ENCODE results near the gene RHOU. TPM values are rescaled to one million over a fixed set of nuclear protein-coding genes. Genes with fewer than 3 reads are reported as not detected.

Gene RHOU
- polyA plus RNA-seq, 1 experiment = 1.6 TPM

DNA sequence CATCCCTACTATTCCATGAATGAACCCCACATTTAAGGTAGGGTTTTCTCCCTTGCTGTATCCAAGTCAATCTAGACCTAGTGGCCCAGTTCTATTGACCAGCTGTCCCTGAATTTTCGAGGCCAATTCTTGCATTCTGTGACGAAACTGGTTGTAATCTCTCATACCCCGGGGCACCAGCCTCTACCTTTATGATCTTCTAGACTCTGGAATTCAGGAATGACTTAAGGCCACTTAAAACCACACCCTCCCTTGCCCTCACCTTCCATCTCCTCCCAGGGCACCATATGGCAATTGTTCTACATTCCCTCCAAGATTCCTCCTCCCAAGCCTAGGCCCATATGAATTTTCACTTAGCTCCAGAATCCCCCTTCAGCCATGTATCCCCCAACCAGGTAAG, 48.9 kb downstream of the RHOU start:
- H3K4me3 ChIP-seq (ENCODE audit: low read depth, low read length) = no peak overlapping the region
- H3K27ac ChIP-seq (ENCODE audit: low read depth, low read length) = no peak overlapping the region
- peaks cover 2% of the 10 kb centered on the region for H3K27me3 ChIP-seq (ENCODE audit: control insufficient read depth, insufficient read depth, low read length)
- H3K9me3 ChIP-seq (ENCODE audit: control insufficient read depth, insufficient read depth, low read length) = no peaks in the 10 kb centered on the region; the same call in 1 of the 2 replicates
- CTCF ChIA-PET = no interaction called here
- POLR2A ChIA-PET = no interaction called here
- no peak for DNase-seq (ENCODE audit: low read depth, low spot score)
- TF ChIP-seq, protein P1, sequence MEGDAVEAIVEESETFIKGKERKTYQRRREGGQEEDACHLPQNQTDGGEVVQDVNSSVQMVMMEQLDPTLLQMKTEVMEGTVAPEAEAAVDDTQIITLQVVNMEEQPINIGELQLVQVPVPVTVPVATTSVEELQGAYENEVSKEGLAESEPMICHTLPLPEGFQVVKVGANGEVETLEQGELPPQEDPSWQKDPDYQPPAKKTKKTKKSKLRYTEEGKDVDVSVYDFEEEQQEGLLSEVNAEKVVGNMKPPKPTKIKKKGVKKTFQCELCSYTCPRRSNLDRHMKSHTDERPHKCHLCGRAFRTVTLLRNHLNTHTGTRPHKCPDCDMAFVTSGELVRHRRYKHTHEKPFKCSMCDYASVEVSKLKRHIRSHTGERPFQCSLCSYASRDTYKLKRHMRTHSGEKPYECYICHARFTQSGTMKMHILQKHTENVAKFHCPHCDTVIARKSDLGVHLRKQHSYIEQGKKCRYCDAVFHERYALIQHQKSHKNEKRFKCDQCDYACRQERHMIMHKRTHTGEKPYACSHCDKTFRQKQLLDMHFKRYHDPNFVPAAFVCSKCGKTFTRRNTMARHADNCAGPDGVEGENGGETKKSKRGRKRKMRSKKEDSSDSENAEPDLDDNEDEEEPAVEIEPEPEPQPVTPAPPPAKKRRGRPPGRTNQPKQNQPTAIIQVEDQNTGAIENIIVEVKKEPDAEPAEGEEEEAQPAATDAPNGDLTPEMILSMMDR (IDR thresholded peaks at IDR 0.05; ENCODE audit: low read depth, low read length) = no peak

DNA sequence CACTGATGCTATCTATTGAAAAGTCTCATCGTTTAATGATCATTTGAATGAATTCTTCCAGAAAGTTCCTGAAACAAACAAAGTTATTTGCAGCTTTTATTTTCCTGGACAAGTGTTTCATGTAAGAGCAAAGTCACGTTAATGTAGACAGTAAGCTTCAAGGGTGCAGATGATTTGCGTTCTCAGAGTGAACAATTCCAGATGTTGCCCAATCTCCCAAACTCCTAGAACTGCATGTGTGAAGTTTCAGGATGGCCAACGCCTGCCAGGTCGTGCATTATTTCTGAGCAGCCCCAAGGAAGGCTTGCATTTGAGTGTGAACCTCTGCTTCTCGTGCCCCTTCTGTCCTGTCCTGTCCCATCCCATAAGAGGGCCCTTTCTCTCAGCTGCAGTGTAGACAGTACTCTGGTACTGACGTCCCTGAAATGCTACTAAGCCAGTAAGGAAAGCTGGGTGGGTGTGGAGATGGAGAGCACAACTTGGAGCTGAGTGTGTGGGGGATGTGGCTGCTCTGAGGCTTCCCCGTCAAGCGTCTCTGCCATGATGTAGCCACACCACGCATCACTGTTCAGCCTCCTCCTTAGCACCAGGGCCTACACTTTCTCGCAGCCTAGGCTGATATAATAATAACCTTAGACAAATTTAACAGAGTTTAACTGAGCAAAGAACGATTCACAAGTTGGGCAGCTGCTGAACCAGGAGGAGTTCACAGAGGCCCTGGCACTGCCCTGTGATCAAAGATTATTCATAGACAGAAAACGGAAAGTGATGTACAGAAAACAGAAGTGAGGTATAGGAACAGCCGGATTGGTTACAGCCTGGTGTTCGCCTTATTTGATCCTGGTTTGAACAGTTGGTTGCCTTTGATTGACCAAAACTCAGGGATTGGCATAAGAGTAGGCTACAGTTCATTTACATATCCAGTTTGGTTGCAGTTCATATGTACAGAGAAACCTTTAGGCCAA, 50.4 kb downstream of the RHOU start:
- no peak overlapping the region for H3K4me3 ChIP-seq (ENCODE audit: low read depth, low read length)
- no peak for DNase-seq (ENCODE audit: low read depth, low spot score)
- ChIA-PET CTCF (interaction anchor here (0.7 kb wide), 1 partner anchor 248 kb away, joined by 3 read pairs; no protein-coding TSS in a partner anchor), POLR2A (no interaction called here)
- no peaks in the 10 kb centered on the region; the same call in 1 of the 2 replicates for H3K9me3 ChIP-seq (ENCODE audit: control insufficient read depth, insufficient read depth, low read length)
- peaks cover 7% of the 10 kb centered on the region for H3K27me3 ChIP-seq (ENCODE audit: control insufficient read depth, insufficient read depth, low read length)
- no peak overlapping the region for H3K27ac ChIP-seq (ENCODE audit: low read depth, low read length)
- TF ChIP-seq, protein P1 (IDR thresholded peaks at IDR 0.05; ENCODE audit: low read depth, low read length) = no peak

DNA sequence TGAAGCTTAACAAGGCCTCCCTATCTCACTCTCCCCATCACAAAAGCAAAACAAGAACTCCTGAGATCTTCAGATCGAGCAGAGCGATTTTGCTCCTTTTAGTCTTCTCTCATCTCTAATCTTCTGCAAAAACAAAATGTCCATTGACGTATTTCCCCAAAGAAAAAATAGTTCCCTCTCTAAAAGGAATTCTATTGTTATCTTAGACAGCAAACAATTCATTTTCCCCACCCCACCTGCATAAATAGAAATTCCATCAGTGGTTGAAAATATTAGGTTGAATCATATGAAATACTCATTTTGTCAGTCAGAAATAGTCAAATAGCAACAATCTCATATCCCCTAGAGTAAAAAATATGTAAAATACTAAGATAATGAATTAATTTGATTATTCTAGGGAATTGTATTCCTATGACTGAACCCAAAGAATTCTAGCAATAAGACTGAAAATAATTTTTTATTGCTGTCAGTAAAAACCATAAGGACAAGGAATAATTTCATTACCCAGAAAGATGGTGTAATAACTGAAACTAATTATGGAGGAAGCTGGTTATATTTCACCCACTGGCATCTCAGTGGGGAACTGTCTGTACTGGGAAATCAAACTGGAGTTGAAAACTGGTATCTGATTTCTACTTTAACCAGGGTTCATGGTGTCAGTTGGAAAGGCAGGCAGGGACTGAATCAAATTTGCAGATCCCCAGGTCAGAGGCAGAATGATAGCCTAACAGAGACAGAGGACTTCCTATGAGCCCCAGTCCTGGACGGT, 51.3 kb downstream of the RHOU start:
- Histone ChIP-seq H3K27me3 (ENCODE audit: control insufficient read depth, insufficient read depth, low read length) (peaks cover 7% of the 10 kb centered on the region), H3K4me3 (ENCODE audit: low read depth, low read length) (no peak overlapping the region), H3K9me3 (ENCODE audit: control insufficient read depth, insufficient read depth, low read length) (no peaks in the 10 kb centered on the region; the same call in 1 of the 2 replicates), H3K27ac (ENCODE audit: low read depth, low read length) (no peak overlapping the region)
- TF ChIP-seq, protein P1 (IDR thresholded peaks at IDR 0.05; ENCODE audit: low read depth, low read length) = no peak
- ChIA-PET CTCF (no interaction called here), POLR2A (no interaction called here)
- no peak for DNase-seq (ENCODE audit: low read depth, low spot score)

DNA sequence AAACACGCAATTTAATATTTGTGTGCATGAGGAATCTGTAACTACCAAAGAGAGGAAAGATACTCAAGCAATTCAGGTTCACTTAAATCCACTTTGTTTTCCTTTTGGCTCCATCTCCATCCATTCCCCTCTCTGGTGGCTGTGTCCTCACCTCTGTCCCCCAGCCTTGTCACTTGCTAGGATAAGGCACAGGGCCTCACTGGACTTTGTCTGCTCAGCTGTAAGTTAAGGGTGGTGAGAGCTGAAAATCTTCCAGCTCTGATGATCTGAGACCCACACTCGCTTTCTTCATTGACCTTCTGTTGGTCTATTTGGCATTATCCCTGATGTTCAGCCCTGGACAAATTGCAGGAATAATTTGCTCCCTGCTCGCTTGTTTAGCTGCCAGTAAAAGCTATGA, 56.5 kb downstream of the RHOU start:
- POLR2A ChIA-PET = no interaction called here
- Histone ChIP-seq H3K27ac (ENCODE audit: low read depth, low read length) (no peak overlapping the region), H3K9me3 (ENCODE audit: control insufficient read depth, insufficient read depth, low read length) (no peaks in the 10 kb centered on the region), H3K27me3 (ENCODE audit: control insufficient read depth, insufficient read depth, low read length) (peaks cover 15% of the 10 kb centered on the region), H3K4me3 (ENCODE audit: low read depth, low read length) (no peak overlapping the region)
- TF ChIP-seq, protein P1 (IDR thresholded peaks at IDR 0.05; ENCODE audit: low read depth, low read length) = no peak
- CTCF ChIA-PET = no interaction called here
- DNase-seq (ENCODE audit: low read depth, low spot score) = no peak

DNA sequence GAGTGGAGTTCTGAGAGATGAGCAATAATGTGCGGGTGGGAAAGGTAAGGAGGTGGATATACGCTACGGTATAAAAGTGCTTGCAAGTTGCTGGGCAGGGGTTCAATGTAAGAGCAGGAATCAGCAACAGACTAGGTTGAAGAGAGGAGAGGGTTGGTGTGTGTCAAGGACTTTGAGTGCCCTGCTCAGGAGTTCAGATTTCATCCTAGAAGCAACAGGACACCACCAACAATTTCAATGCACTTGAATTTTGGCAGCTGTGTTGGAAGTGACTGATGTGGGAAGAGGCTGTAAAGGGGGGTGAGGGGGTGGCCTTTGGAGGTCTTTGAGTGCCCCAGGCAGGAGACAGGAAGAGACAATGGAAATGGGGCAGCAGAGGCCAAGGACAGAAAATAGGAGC, 57.3 kb downstream of the RHOU start:
- DNase-seq (ENCODE audit: low read depth, low spot score) = no peak
- no peak overlapping the region for H3K27ac ChIP-seq (ENCODE audit: low read depth, low read length)
- no peak overlapping the region for H3K4me3 ChIP-seq (ENCODE audit: low read depth, low read length)
- TF ChIP-seq, protein P1 (IDR thresholded peaks at IDR 0.05; ENCODE audit: low read depth, low read length) = no peak
- peaks cover 15% of the 10 kb centered on the region for H3K27me3 ChIP-seq (ENCODE audit: control insufficient read depth, insufficient read depth, low read length)
- CTCF ChIA-PET = no interaction called here
- POLR2A ChIA-PET = no interaction called here
- no peaks in the 10 kb centered on the region for H3K9me3 ChIP-seq (ENCODE audit: control insufficient read depth, insufficient read depth, low read length)

Data from AG04450 (cell line).